Small intestine (tissue), 7 donors: ENCODE data around the gene NOTCH1. TPM values are rescaled to one million over a fixed set of nuclear protein-coding genes. Genes with fewer than 3 reads are reported as not detected.

Experiments
- DNase-seq, 2 donors: peaks; one replicate each; pipeline versions ENCODE4 v3.0.0 to v3.0.0-alpha.2; 2013
- FAIRE-seq: peaks from 2 replicates; lab custom pipeline; 2012; peaks lifted over from hg19 to GRCh38; lab: Jason Lieb, UNC
- H3K27ac ChIP-seq, 3 donors: one replicate each; pipeline ENCODE4 v1.5.1; 2013; ENCODE audit warnings: low read length in 2 of 3, mild to moderate bottlenecking in 2 of 3, control low read depth in 1 of 3, inconsistent platforms in 1 of 3, low read depth in 1 of 3, moderate library complexity in 1 of 3
- H3K27me3 ChIP-seq, 3 donors: one replicate each; pipeline ENCODE4 v1.6.1; 2013; ENCODE audit warnings: low read length in 3 of 3, inconsistent platforms in 1 of 3; ENCODE audit not compliant: control insufficient read depth in 3 of 3, insufficient read depth in 3 of 3
- H3K36me3 ChIP-seq, 3 donors: one replicate each; pipeline ENCODE4 v1.6.1; 2013; ENCODE audit warnings: low read length in 3 of 3, inconsistent platforms in 1 of 3, low read depth in 1 of 3, mild to moderate bottlenecking in 1 of 3, moderate library complexity in 1 of 3; ENCODE audit not compliant: control insufficient read depth in 3 of 3, insufficient read depth in 2 of 3
- H3K4me1 ChIP-seq, 3 donors: one replicate each; pipeline ENCODE4 v1.6.1; 2013; ENCODE audit warnings: low read length in 2 of 3, inconsistent platforms in 1 of 3, low read depth in 1 of 3, mild to moderate bottlenecking in 1 of 3, moderate library complexity in 1 of 3; ENCODE audit not compliant: control insufficient read depth in 3 of 3, insufficient read depth in 2 of 3
- H3K4me3 ChIP-seq, 3 donors: one replicate each; pipeline ENCODE4 v1.5.1; 2013; ENCODE audit warnings: low read length in 3 of 3, control low read depth in 1 of 3, inconsistent platforms in 1 of 3, low read depth in 1 of 3, mild to moderate bottlenecking in 1 of 3, moderate library complexity in 1 of 3
- H3K9me3 ChIP-seq, 2 donors: one replicate each; pipeline ENCODE4 v1.6.1; 2013; ENCODE audit warnings: low read depth in 1 of 2, low read length in 1 of 2; ENCODE audit not compliant: control insufficient read depth in 2 of 2, insufficient read depth in 1 of 2
- WGBS, 3 donors: extraction: QIAGEN DNeasy Blood & Tissue Kit; methylation state at CpG; one replicate each; pipeline ENCODE4 v1.1.7; 2013; 5-methylcytosine and 5-hydroxymethylcytosine counted together
- polyA plus RNA-seq, 4 donors: library from polyadenylated mRNA; stranded (reverse) in 3 of 4; unstranded in 1 of 4; fragments of 200-250 nt in 3 of 4; fragments of 120-200 nt in 1 of 4; gene quantifications; one replicate each; pipeline versions ENCODE4 v1.2.1 to v1.2.3, GENCODE V29; 2013
- donor health status: healthy with polysubstance abuse.
- donor health status: control.
- donor health status: control.
- donor health status: Bipolar disorder and iron deficiency.
- donor health status: healthy.

NOTCH1 gene
- polyA plus RNA-seq, 4 donors, result 1.8 to 19.8 (median 7.3) TPM

DNA sequence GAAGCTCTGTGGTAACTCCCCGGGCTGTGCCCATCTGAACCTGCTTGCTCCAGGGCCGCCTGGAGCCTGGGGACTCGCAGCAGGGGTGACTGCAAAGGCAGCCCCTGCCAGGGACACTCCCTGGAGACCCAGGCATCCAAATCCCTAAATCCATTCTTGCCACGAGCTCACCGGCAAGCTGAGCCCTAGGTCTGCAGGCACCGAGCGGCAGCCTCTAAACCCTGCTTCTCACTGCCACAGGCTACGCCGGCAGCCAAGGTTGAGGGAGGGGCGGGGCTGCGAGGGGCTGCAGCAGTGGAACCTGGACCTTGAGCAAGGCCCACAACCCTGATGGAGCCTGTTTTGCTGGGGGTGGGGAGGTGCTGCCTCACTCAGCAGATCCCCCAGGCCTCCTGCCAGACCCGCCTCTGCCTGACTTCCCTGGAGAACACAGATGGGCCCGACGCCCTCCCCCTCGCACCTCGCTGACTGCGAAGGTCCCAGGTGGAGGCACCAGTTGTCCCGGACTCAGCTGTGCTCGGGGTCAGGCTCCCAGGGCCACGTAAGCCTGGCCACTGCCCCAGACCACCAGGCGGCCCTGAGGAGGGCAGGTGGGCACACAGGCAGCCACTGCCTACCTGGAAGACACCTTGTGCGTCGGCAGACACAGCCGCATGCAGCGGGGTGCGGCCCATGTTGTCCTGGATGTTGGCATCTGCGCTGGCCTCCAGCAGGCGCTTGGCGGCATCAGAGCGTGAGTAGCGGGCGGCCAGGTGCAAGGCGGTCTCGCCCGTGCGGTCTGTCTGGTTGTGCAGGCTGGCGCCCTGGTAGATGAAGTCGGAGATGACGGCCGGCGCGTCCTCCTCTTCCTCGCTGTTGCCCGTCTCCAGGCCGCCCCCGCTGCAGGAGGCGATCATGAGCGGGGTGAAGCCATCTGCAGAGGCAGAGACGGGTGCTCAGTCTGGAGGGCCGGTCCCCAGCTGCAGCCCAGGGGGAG is 45.6 kb downstream of the NOTCH1 start:
- WGBS, 3 donors, result 86 to 94% (median 94%) methylated on average over 46 to 50 of the region's 50 CpGs
- no peak overlapping the region for H3K4me3 ChIP-seq
- no peaks in the 10 kb centered on the region for H3K27me3 ChIP-seq
- H3K9me3 ChIP-seq, result no peaks in the 10 kb centered on the region
- H3K27ac ChIP-seq, result no peak overlapping the region
- DNase-seq, result no peak
- peaks cover 45 to 93% (median 53%) of the 10 kb centered on the region in 3 donors for H3K36me3 ChIP-seq
- FAIRE-seq, result no peak
- no peaks in the 10 kb centered on the region for H3K4me1 ChIP-seq

GRCh38 chr9:136499071-136499934 is 46.5 kb downstream of the NOTCH1 start:
- H3K36me3 ChIP-seq, result peaks cover 36 to 93% (median 48%) of the 10 kb centered on the region in 3 donors
- H3K4me1 ChIP-seq, result no peaks in the 10 kb centered on the region
- H3K27me3 ChIP-seq, result no peaks in the 10 kb centered on the region
- H3K4me3 ChIP-seq, result no peak overlapping the region
- H3K9me3 ChIP-seq, result no peaks in the 10 kb centered on the region
- no peak overlapping the region for H3K27ac ChIP-seq
- 89 to 92% (median 91%) methylated on average over 46 of the region's 46 CpGs for WGBS, 3 donors
- DNase-seq, result no peak
- FAIRE-seq, result no peak

DNA sequence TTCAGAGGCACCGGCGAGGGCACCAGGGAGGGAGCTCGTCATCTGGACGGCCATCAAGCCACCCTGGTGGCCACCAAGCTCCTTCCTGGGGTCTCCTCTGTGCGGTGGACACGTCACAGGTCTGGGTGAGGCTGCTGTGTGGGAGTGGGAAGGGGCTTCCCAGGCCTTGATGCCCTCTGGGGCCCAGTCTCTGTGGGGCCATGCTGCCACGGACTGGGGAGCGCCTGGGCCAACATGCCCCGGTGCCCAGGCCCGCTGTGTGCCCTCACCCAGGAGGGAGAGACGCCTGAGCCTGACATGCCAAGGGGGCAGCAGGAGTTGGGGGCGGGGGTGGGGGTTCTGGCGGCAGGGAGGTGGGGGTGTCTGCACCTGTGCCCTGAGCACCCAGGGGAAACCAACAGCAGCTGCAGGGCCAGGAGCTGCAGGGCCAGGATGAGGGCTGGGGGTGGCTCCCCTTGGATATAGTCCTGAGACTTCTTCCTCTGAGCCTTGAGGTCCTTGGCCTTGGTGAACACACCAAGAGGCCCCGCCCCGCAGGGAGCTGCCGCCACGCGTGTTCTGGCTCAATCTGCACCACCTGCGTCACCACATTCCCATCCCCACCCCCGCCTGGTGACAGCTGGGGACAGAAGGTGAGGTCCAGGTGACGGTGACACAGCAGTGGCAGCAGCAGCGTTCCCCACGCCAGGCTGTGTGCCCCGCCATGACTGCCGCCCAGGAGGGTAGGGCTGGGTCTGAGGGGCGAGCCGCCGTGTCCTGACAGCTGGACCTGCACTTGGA is 47.7 kb downstream of the NOTCH1 start:
- H3K4me1 ChIP-seq, result no peaks in the 10 kb centered on the region
- no peak overlapping the region for H3K27ac ChIP-seq
- no peak overlapping the region for H3K4me3 ChIP-seq
- H3K9me3 ChIP-seq, result no peaks in the 10 kb centered on the region
- 77 to 84% (median 81%) methylated on average over 23 to 28 of the region's 28 CpGs for WGBS, 3 donors
- DNase-seq (peak in 1 of 2 donors; percentile 6), FAIRE-seq (no peak)
- H3K27me3 ChIP-seq, result no peaks in the 10 kb centered on the region
- peaks cover 25 to 87% (median 39%) of the 10 kb centered on the region in 3 donors for H3K36me3 ChIP-seq

DNA sequence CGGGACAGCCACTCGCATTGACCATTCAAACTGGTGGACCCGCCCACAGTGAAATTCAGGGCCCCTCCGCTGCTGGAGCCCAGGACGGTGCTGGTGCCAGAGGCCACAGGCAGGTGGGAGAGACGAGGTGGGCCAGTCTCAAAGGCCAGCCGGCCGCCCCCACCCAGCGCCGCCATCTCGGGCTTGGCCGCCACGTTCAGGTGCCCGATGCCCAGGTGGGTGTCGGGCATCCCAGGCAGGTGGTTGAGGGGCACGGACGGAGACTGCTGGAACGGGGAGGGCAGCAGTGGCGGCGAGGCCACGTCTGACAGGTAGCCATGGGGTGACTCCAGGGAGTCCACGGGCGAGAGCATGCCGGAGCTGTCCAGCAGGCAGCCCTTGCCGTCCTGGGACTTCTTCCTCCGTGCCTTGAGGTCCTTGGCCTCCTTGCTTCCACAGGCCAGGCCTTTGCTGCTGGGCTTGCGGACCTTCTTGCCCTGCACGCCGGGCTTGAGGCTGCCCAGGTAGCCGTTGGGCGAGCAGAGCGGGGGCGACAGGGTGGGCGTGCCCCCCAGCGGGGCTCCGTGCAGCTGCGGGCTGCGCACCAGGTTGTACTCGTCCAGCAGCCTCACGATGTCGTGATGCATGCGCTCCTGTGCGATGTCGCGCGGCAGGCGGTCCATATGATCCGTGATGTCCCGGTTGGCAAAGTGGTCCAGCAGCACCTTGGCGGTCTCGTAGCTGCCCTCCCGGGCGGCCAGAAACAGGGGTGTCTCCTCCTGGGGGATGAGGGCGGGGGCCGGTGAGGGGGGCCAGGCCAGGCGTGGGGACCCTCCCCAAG is 48.8 kb downstream of the NOTCH1 start:
- FAIRE-seq (no peak), DNase-seq (no peak)
- peaks cover 20 to 81% (median 32%) of the 10 kb centered on the region in 3 donors for H3K36me3 ChIP-seq

GRCh38 chr9:136496181-136496580 is 49.7 kb downstream of the NOTCH1 start:
- no peak for DNase-seq
- Histone ChIP-seq H3K27me3 (no peaks in the 10 kb centered on the region), H3K9me3 (peaks cover 0 to 3% of the 10 kb centered on the region in 2 donors), H3K36me3 (peaks cover 18 to 74% (median 26%) of the 10 kb centered on the region in 3 donors), H3K27ac (no peak overlapping the region), H3K4me3 (no peak overlapping the region), H3K4me1 (no peaks in the 10 kb centered on the region)
- 83 to 91% (median 86%) methylated on average over 11 to 18 of the region's 18 CpGs for WGBS, 3 donors
- FAIRE-seq, result no peak

More for the DNA sequence above, 48.8 kb downstream of the NOTCH1 start:
- Histone ChIP-seq H3K27ac (no peak overlapping the region), H3K27me3 (no peaks in the 10 kb centered on the region), H3K4me3 (no peak overlapping the region), H3K4me1 (no peaks in the 10 kb centered on the region), H3K9me3 (peaks cover 0 to 3% of the 10 kb centered on the region in 2 donors)
- 91 to 94% (median 93%) methylated on average over 51 to 56 of the region's 56 CpGs for WGBS, 3 donors

- no peak for FAIRE-seq
- peaks cover 0 to 2% (median 0%) of the 10 kb centered on the region in 3 donors for H3K27me3 ChIP-seq
- H3K27ac ChIP-seq, result no peak overlapping the region
Observed at GRCh38 chr9:136495238-136495800, 50.5 kb downstream of the NOTCH1 start.

DNA sequence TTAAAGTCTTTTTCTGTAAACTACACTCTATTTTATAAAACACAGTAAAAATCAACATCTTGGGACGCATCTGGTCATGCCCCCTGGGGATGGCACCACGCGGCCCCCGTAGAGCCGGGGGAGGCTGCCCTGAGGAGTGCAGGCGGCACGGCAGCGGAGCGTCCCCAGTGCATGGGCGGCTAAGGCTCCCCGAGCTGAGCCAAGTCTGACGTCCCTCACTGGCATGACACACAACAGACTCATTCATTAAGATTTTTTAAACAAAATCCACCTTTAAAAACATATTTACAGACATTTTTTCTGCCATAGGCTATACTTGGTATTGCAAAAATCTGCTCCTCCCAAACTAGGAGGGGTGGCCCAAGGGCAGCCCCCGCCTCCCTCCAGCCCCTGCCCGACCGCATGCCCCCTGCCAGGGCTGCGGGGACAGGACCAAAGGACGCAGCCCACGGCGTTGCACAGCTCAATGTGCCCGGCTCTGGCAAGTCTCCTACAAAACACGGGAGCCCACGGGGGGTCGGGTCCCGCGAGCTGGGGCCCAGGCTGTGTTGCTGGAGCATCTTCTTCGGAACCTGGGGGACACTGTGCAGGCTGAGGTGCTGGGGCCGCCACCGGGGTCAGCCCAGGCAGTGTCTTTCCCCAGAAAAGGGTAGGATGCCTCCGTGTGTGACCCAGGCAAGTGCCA is 51.2 kb downstream of the NOTCH1 start:
- peaks cover 0 to 3% of the 10 kb centered on the region in 2 donors for H3K9me3 ChIP-seq

More at GRCh38 chr9:136495238-136495800, 50.5 kb downstream of the NOTCH1 start:
- H3K4me3 ChIP-seq, result no peak overlapping the region
- WGBS, 3 donors, result 75 to 83% (median 82%) methylated on average over 17 of the region's 17 CpGs
- H3K9me3 ChIP-seq, result peaks cover 0 to 3% of the 10 kb centered on the region in 2 donors
- DNase-seq, result no peak
- no peaks in the 10 kb centered on the region for H3K4me1 ChIP-seq
- H3K36me3 ChIP-seq, result peaks cover 18 to 66% (median 26%) of the 10 kb centered on the region in 3 donors

More for the DNA sequence above, 51.2 kb downstream of the NOTCH1 start:
- Histone ChIP-seq H3K27ac (no peak overlapping the region), H3K27me3 (peaks cover 0 to 4% (median 0%) of the 10 kb centered on the region in 3 donors), H3K36me3 (peaks cover 17 to 60% (median 22%) of the 10 kb centered on the region in 3 donors), H3K4me1 (no peaks in the 10 kb centered on the region), H3K4me3 (no peak overlapping the region)
- 87 to 92% (median 89%) methylated on average over 29 of the region's 29 CpGs for WGBS, 3 donors
- DNase-seq (no peak), FAIRE-seq (no peak)
